Activated CD4-positive, CD25-positive, alpha-beta regulatory T cell treated with anti-CD3 and anti-CD28 coated beads, Interleukin-2, amount 50 U/mL, for 24 hours (primary cell): ENCODE data around the gene TSEN34.
"Not testable (repeated sequence)": the region's sequence is repeated elsewhere in the genome, so short reads cannot be mapped to it uniquely, and the experiment has no call there.

Source experiments
- ATAC-seq, 2 donors: fragments of 150-1000 bp; cut with Tn5 transposase; one replicate each; pipeline ENCODE4 v1.10.0; 2021; ENCODE audit warnings: mild to moderate bottlenecking in 1 of 2, moderate library complexity in 1 of 2

TSEN34 gene

DNA sequence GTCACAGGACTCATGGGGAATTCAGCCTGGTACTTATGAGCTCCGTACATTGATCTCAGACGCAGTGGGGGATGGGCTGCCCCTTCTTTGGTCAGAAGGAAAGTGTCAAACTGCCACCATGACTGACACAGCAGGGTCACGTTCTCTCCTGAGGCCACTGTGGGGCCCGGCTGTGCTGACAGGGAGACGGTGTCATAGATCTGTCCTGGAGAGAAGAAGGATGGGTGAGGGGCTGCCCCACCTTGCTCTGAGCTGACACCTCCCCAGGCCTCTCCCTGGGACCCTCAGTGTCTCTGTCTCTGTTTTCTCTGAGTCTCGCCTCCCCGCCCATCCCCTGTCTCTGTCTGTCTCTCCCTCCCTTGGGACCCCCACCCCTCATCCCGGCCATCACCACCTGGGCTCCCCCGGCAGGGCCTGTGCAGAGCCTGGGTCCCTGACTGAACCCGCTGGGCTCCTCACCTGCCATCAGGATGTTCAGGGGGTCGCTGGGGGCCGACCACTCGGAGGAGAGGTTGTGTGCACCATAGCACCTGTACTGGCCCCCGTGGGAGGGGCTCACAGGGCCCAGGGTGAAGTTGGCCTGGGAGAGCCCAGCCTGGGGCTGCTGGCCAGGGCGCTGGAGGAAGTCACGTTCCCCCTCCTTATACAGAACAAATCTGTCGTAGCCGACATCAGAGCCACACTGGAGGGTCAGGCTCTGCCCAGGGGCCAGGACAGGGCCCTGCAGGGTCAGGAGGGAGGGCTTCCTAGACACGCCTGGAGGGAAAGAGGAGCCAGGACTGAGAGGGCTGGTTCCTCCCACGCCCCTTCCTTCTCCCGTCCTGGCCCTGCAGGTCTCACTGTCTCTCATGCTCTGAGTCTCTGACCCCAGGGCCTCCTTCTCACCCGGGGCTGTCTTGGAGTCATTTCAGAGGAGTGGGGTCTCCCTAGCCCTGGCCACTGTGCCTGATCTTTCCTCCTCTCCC, 49.5 kb downstream of the TSEN34 start:
- ATAC-seq, result not testable (repeated sequence)

DNA sequence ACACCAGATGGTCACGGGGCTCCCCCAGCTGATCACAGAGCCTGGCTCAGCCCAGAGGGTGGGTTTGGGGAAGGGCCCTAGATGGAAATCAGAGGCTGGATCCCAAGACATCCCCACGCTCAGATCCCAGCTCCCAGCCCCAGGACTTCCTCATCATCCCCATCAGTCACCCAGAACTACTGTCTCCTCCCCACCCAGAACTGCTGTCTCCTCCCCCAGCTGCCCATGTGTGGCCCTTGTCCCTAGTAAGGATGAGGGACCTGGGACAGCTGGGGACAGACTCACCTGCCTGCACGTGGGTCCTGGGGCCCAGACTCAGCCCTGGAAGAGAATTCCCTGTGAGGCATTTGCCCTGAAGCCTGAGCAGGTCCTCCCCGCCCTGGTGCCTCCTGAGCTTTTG, 51.1 kb downstream of the TSEN34 start:
- not testable (repeated sequence) for ATAC-seq

DNA sequence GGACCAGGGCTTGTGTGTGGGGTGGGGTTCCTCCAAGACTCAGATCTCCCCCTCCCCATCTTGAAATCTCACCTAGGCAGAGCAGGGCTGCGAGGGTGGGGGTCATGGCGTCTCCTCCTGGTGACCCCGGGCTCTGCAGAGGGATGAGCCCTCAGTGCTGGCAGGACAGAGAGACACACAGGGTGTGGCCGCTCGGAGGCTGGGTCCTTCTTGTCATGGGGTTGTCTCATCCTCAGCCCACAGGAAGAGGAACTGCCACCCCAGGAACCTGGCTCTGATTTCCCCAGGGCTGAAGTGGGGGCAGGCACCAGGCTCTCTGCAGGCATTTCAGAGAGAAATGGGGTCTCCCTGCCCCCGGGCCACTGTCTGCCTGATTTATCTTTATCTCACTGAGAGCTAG, 51.5 kb downstream of the TSEN34 start, which contains the start of gene LILRA6:
Gene LILRA6 (minus strand): TSS at position 145 of the 400 bp plus-strand sequence.
- ATAC-seq, result not testable (repeated sequence)

DNA sequence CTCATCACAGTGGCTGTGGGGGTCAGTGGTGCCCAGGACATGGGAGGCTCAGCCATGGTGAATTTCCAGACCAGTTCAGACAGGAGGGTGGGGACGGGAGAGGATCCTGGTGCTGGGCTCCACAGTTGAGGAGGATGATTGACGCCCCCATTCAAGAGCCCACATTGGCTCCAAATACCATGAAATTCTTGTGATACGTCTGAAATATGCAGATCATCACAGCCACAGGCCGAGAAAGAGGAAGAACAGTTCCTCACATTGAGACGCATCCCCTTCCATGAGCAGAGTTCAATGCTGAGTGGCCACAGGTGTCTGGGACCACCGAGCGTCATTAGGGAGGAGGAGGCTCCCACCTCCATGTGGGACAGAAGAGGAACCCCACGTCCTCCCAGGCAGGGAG, 52.7 kb downstream of the TSEN34 start:
- not testable (repeated sequence) for ATAC-seq
